NK-92 treated with Interleukin-12 subunit alpha and Interleukin-12 subunit beta, amount 100 ng/mL, for 24 hours (cell line): ENCODE measurements around the gene SCAMP5.
A peak's percentile ranks its signal among the peaks of the same experiment; 100 is the strongest.

Source experiments
- DNase-seq: peaks from one replicate; lab custom pipeline; 2025; lab: John Stamatoyannopoulos, UW

The SCAMP5 gene

DNA sequence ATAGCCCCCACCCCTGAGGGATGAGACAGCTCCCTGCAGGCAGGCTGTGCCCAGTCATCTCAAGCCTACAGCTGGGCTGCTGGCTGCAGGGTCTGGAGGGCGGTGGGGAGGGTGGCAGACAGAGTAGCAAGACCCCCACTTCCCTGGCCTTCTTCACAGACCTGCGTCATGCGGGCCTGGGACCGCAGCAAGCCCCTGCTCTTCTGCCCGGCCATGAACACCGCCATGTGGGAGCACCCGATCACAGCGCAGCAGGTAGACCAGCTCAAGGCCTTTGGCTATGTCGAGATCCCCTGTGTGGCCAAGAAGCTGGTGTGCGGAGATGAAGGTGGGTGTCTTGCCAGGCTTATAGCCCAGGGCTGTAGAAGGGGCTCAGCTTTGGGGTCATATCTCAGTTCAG is 53.0 kb downstream of the SCAMP5 start:
- DNase-seq = no peak

GRCh38 chr15:75049392-75049791 is 54.0 kb downstream of the SCAMP5 start:
- DNase-seq = no peak

GRCh38 chr15:75050283-75050682 is 54.9 kb downstream of the SCAMP5 start:
- no peak for DNase-seq

GRCh38 chr15:75051191-75051608 is 55.8 kb downstream of the SCAMP5 start:
- no peak for DNase-seq

DNA sequence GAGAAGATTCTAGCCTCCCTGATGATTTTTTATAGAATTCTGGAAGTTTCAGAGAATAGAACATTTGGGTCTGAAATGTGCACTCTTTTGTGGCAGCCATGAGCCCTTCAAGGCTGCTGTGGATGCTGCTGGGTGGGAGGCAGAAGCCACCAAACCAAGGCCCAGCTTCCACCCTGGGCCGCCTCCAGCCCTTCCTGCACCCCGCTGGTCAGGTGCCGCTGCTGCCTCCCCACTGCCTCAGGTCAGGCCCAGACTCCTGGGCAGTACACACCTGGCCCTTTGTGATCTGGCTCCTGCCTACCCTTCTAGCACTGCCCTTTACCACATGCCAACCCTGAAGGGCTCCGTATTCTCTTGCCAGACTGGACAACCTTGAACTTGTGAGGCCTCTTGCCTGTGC is 56.3 kb downstream of the SCAMP5 start:
- DNase-seq = no peak

- DNase-seq = no peak
Measured at GRCh38 chr15:75052972-75053747, 57.8 kb downstream of the SCAMP5 start.

DNA sequence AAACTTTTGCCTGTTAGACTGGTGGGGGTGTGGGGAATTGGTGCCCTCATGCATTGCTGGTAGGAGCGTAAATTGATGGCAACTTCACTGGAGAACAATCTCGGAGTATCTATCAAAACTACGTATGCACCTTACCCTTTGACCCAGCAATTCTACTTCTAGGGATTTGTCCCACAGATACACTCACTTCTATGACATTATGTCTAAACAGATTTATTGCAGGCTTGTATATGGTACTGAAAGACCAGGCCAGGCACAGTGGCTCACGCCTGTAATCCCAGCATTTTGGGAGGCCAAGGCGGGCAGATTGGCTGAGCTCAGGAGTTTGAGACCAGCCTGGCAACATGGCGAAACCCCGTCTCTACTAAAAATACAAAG is 58.4 kb downstream of the SCAMP5 start:
- DNase-seq = no peak

DNA sequence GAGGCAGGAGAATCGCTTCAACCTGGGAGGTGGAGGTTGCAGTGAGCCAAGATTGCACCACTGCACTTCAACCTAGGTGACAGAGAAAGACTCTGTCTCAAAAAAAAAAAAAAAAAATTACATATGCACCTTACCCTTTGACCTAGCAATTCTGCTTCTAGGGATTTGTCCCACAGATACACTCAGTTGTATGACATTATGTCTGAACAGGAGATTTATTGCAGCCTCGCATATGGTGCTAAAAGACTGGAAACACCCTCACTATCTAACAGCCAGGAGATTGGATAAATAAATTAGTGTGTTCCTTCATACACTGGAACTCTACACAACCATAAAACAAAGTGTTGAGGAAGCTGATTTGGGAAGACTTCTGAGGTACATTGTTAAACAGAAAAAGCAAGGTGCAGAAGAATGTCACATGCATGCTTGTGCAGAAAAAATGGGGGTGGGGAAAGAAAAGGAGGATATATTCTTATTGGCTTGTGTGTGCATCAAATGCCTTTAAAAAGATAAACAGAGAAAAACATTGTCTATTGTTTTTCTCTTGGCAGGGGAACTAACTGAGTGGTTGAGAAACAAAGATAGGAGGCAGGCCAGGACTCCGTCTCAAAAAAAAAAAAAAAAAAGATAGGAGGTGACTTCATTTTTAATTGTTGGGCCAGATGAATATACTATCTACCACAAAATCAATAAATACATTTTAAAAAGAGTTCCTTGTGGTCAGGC is 59.0 kb downstream of the SCAMP5 start:
- DNase-seq = no peak

DNA sequence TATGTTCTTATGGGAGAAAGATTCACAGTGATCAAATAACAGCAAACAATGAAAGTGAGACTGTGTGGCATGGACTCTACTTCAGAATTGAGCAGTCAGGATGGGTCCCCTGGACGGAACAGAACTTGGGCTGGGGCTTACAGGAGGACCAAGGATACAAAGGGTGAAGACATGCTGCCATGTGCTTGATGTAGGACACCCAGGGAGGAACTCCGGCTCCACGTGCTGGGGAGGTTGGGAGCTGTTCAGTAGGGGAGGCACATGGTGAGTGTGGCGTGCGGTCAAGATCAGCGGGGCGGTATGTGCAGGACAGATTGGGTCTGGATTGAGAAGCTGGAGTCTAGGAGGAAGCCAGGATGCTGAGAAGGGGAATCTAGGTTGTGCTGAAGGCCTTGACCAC is 60.7 kb downstream of the SCAMP5 start:
- no peak for DNase-seq

DNA sequence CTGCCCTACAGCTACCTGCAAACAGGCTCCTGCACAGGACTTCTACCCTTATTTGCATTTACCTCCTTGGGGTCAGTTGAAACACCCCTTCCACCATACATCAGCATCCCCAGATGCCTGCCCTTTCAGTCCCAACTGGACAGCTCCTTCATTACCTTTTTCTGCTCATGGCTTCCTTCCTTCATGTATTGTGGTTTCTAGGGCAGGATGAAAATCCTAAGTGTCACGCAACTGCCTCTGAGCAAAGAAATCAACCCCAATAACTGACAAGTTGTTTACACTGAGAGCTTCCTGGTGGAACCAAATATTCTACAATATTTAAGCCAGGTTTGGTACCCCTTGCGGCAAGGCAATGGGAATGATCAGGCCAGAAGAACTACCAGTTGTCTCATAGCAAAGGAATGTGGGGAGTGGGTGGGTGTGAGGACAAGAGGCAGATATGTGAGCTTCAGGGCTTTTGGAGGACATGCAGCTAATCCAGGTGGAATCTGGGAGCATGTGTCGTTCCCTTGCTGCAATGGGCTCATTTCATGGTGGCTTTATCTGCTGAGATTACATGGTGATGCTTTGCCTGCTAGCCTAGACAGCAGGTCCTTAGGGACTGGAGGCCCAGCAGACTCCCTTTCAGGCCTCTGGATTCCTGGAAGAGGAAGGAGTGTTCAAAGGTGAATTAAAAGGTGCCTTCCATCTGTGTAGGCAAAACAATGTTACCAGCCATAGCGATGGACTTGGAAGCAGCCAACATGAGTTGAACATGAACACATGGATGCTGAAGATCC is 63.0 kb downstream of the SCAMP5 start:
- no peak for DNase-seq

GRCh38 chr15:75059607-75060006 is 64.2 kb downstream of the SCAMP5 start:
- no peak for DNase-seq

DNA sequence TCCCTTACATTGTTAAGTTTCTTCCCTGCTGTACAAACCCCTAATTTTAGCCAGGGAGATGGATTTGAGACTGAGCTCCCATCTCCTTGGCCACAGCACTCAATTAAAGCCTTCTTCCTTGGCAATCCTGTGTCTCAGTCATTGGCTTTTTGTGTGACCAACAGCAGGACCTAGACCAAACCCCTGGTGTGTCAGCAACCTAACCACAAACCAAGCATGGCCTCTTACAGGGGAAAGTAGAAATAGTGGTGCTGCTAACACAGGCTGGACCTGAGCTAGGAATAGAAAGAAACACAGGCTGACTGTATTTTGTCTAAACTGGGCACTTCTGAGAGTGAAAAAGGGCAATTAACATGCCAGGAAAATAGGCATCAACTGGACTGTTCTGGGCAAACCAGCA is 65.9 kb downstream of the SCAMP5 start:
- peak; percentile 50 for DNase-seq

- DNase-seq = no peak
Measured at GRCh38 chr15:75062706-75063105, 67.3 kb downstream of the SCAMP5 start.

- no peak for DNase-seq
Measured at GRCh38 chr15:75063338-75063737, 68.0 kb downstream of the SCAMP5 start.

DNA sequence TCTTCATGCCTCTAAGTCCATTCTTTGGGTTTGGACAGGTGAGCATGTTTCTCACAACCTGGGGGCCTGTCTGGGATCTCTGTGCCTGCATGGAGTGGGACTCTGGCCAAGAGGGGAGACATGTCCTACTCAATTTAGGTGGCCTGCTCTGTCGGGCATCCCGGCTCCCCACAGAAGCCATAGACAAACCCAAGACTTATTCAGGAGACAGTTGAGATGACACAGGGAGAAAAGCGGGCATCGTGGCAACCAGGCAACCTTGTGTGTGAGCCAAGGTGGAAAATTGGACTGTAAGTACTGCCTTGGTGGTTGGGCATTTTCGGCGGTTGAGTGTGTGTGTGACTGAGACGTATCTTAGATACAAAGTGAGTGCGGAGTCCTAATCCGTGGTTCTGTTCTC is 68.5 kb downstream of the SCAMP5 start:
- DNase-seq = no peak

DNA sequence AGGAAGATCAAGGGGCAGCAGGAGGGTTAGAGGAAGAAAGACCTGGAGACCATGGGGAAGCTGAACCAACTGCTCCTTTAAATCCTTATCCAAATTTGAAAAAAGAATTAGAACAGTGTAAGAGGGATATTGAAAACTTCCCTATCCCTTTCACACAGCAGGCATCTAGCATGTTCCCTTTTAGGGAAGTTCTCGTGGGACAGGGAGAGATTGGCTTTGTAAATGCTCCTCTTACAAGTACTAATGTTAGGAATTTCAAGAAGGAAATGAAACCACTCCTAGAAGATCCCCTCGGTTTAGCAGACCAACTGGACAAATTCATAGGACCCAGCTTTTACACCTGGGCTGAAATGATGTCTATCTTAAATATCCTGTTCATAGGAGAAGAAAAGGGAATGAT is 69.5 kb downstream of the SCAMP5 start:
- no peak for DNase-seq

- DNase-seq = no peak
Measured at GRCh38 chr15:75065467-75065850, 70.1 kb downstream of the SCAMP5 start.

- DNase-seq = no peak
Measured at GRCh38 chr15:75065851-75066509, 70.6 kb downstream of the SCAMP5 start.

GRCh38 chr15:75067123-75067830 is 71.9 kb downstream of the SCAMP5 start:
- peak; percentile 48 for DNase-seq

GRCh38 chr15:75068748-75069147 is 73.4 kb downstream of the SCAMP5 start:
- DNase-seq = no peak

DNA sequence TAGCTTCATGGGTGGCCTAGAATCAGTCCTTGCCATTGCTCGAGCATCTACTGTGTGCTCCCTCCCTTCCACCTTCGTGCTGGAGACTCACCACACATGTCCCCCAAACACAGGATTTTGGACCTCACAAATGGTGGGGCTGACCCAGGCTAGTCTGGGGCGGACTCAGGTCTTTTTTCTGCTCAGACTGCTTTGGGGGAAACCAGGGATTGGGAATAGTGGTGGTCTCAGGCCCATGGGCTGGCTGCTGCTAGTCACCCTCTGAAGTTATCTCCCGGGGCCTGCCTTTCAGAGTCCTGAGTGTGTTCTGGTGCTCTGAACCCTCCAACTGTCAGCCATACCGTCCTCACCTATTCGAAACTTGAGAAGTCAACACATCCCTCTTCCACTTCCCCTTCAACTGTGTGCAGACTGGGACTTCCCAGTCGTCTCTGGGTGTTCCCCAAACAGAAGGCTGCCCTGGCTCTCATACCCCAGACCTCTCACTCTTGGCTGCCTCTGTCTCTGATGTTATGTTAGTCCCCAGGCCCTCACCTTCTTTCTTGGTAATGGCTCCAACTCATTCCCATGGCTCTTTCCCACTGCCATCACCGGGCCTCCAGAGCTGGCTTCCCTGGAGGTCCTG is 74.0 kb downstream of the SCAMP5 start:
- DNase-seq = no peak
